HUES64 (cell line): ENCODE data around the gene SOAT2.

Experiments used
- H3K27ac ChIP-seq: 2 replicates; pipeline ENCODE4 v1.7.0; 2013; ENCODE audit warnings: low read depth, low read length, inconsistent platforms
- H3K27me3 ChIP-seq: 2 replicates; pipeline ENCODE4 v1.6.1; 2013; ENCODE audit warnings: mild to moderate bottlenecking, low read length; ENCODE audit not compliant: insufficient read depth
- H3K36me3 ChIP-seq: 2 replicates; pipeline ENCODE4 v1.6.1; 2013; ENCODE audit warnings: mild to moderate bottlenecking, low read length; ENCODE audit not compliant: insufficient read depth
- H3K4me1 ChIP-seq: 2 replicates; pipeline ENCODE4 v1.6.1; 2013; ENCODE audit warnings: mild to moderate bottlenecking, low read length, moderate library complexity; ENCODE audit not compliant: insufficient read depth
- H3K4me3 ChIP-seq: 2 replicates; pipeline ENCODE4 v1.5.1; 2013; ENCODE audit warnings: mild to moderate bottlenecking, low read length, moderate library complexity
- H3K9ac ChIP-seq: 2 replicates; pipeline ENCODE4 v1.6.1; 2013; ENCODE audit warnings: mild to moderate bottlenecking, low read depth, low read length
- H3K9me3 ChIP-seq: 2 replicates; pipeline ENCODE4 v1.6.1; 2013; ENCODE audit warnings: low read depth, low read length; ENCODE audit not compliant: insufficient read depth
- WGBS: fragments of 150-250, 120-280 bp; methylation state at CpG from one replicate; pipeline ENCODE4 v1.1.7; 2013; ENCODE audit warnings: missing lambda C conversion rate; 5-methylcytosine and 5-hydroxymethylcytosine counted together

The SOAT2 gene

DNA sequence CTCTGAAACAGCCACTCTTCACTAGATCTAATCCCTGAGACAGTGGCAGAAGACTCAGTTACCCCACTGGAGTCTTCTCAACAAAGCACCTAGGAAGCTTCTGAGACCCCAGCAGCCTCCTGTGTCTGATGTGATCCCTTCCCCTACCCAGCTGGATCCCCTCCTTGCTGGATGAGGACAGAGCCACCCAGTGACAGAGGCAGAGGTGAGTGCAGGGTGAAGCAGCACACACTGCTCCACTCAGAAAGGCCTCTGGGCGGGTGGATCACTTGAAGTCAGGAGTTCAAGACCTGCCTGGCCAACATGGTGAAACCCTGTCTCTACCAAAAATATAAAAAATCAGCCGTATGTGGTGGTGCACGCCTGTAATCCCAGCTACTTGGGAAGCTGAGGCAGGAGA, 26.8 kb upstream of the SOAT2 start:
- Histone ChIP-seq H3K36me3 (peaks cover 12% of the 10 kb centered on the region; the same call in 1 of the 2 replicates), H3K27me3 (peaks cover 10% of the 10 kb centered on the region), H3K27ac (no peak overlapping the region), H3K9me3 (no peaks in the 10 kb centered on the region), H3K4me1 (peaks cover 14% of the 10 kb centered on the region), H3K9ac (no peak overlapping the region), H3K4me3 (no peak overlapping the region)
- WGBS: 97% methylated on average over 3 of the region's 3 CpGs

DNA sequence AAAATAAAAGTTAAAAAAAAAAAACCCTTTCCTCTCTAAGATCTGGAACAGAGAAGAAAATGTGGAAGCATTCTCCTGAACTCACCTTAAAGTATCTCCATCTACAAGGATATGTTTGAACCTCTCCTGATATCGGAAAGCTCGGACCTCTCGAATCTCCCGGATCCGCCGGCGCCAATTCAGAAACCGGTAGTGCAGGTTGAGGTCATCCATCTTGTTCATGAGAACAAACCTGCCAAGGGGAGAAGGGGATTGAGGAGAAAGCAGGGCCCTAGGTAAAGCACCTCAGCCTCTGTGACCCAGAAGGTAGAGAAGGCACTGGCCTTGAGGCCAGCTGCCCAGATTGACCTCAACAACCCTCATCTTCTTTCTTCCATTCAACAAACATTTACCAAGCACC, 26.3 kb upstream of the SOAT2 start:
- 93% methylated on average over 8 of the region's 8 CpGs for WGBS
- Histone ChIP-seq H3K36me3 (peaks cover 12% of the 10 kb centered on the region; the same call in 1 of the 2 replicates), H3K27me3 (peaks cover 10% of the 10 kb centered on the region), H3K4me1 (peaks cover 11% of the 10 kb centered on the region), H3K4me3 (no peak overlapping the region), H3K27ac (no peak overlapping the region), H3K9ac (no peak overlapping the region), H3K9me3 (no peaks in the 10 kb centered on the region)

DNA sequence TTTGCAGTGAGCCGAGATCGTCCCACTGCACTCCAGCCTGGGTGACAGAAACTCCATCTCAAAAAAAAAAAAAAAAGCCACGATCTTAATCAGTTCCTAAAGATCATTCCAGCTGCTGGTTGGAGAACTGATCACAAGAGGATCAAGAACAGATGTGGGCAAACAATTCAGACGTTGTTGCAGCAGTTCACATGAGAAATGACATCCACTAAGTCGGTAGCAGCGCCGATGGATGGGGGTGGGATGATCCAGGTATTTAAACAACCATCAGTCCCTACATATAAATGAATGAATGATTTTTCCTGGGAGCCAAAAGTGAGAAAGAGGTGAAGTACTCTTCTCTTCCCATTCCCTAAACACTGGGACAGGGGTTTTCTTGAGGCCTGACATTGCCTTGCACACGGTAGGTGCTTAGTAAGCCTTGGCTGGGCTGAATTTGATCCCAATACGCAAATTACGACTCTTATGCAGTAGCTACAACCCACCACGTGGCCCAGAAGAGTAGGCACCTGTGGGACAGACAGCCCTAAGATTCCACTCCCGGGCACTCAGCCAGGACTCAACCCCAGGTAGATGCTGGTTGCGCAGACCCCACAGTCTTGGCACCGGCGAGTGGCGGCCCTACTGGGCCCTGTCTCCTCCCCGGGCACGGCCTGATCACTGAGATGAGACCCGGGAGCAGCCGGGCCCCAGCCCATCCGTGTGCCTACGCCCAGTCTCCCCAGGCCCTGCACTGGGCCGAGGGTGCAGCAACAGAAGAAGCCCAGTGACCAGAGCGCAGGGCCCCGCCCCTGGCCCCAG, 24.7 kb upstream of the SOAT2 start:
- H3K4me3 ChIP-seq: peak overlapping the region; percentile 81
- peak overlapping the region; percentile 78; the same call in 1 of the 2 replicates for H3K27ac ChIP-seq
- peaks cover 10% of the 10 kb centered on the region for H3K27me3 ChIP-seq
- H3K9ac ChIP-seq: peak overlapping the region; percentile 67
- no peaks in the 10 kb centered on the region for H3K9me3 ChIP-seq
- peaks cover 5% of the 10 kb centered on the region for H3K4me1 ChIP-seq
- H3K36me3 ChIP-seq: peaks cover 12% of the 10 kb centered on the region; the same call in 1 of the 2 replicates
- WGBS: 21% methylated on average over 22 of the region's 25 CpGs

- H3K27ac ChIP-seq: peak within 1 kb of the TSS; percentile 79
- peak within 1 kb of the TSS; percentile 87 for H3K4me3 ChIP-seq
- WGBS: 4% methylated on average over 67 of the region's 67 CpGs
Measured at GRCh38 chr12:53079226-53080117, 23.8 kb upstream of the SOAT2 start, which contains the start of gene SPRYD3. Gene SPRYD3, minus strand, starts transcription at chr12:53079390. Its CDS starts 57 bp downstream, at chr12:53079333.

GRCh38 chr12:53082637-53083175, 20.6 kb upstream of the SOAT2 start:
- no peaks in the 10 kb centered on the region for H3K36me3 ChIP-seq
- no peak overlapping the region for H3K9ac ChIP-seq
- peaks cover 5% of the 10 kb centered on the region for H3K4me1 ChIP-seq
- no peaks in the 10 kb centered on the region for H3K9me3 ChIP-seq
- no peak overlapping the region for H3K27ac ChIP-seq
- H3K4me3 ChIP-seq: no peak overlapping the region
- peaks cover 10% of the 10 kb centered on the region for H3K27me3 ChIP-seq
- WGBS: 40% methylated on average over 1 of the region's 2 CpGs

More at GRCh38 chr12:53079226-53080117, 23.8 kb upstream of the SOAT2 start, which contains the start of gene SPRYD3:
- Histone ChIP-seq H3K9ac (peak within 1 kb of the TSS; percentile 89), H3K4me1 (peaks cover 5% of the 10 kb centered on the region), H3K9me3 (no peaks in the 10 kb centered on the region), H3K27me3 (peaks cover 10% of the 10 kb centered on the region), H3K36me3 (peaks cover 6% of the 10 kb centered on the region; the same call in 1 of the 2 replicates)

DNA sequence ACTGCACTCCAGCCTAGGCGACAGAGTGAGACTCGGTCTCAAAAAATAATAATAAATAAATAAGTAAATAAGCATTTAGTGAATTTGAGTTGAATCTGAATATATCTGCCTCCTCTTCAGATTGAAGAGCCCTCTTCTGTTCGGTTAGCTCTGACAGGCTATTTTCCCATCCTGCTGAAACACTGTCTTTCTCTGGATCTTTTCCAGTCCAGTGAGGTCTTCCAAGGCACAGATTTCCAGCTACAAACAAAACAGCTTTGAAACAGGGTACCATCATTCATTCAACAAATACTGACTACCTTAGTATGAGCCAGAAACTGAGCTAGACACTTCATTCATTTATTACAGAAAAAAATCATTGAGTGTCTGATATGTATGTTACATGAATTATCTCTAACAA, 16.9 kb upstream of the SOAT2 start:
- 80% methylated on average over 1 of the region's 3 CpGs for WGBS
- Histone ChIP-seq H3K27me3 (peaks cover under 1% of the 10 kb centered on the region; the same call in 1 of the 2 replicates), H3K9me3 (no peaks in the 10 kb centered on the region), H3K27ac (no peak overlapping the region), H3K36me3 (no peaks in the 10 kb centered on the region), H3K4me3 (no peak overlapping the region), H3K9ac (no peak overlapping the region), H3K4me1 (no peaks in the 10 kb centered on the region)

DNA sequence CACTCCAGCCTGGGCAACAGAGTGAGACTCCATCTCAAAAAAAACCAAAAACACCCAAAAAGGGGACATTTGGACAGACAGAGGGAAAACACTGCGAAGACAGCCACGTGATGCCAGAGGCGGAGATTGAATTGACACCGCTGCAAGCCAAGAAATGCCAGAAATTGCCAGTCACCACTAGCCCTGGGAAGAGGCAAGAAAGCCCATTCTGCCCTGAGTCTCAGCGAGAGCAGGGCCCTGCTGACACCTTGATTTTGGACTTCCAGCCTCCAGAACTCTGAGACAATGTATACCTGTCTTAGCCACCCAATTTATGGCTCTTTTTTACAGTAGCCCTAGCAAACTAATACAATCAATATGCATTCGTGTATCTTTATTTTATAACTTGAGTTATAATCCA, 13.2 kb upstream of the SOAT2 start:
- H3K27me3 ChIP-seq: peaks cover 6% of the 10 kb centered on the region
- H3K9me3 ChIP-seq: no peaks in the 10 kb centered on the region
- H3K36me3 ChIP-seq: no peaks in the 10 kb centered on the region
- peaks cover 13% of the 10 kb centered on the region for H3K4me1 ChIP-seq
- no peak overlapping the region for H3K27ac ChIP-seq
- H3K4me3 ChIP-seq: no peak overlapping the region
- 89% methylated on average over 6 of the region's 6 CpGs for WGBS
- no peak overlapping the region for H3K9ac ChIP-seq

GRCh38 chr12:53090554-53090953, 12.7 kb upstream of the SOAT2 start:
- Histone ChIP-seq H3K36me3 (no peaks in the 10 kb centered on the region), H3K9me3 (no peaks in the 10 kb centered on the region), H3K4me3 (no peak overlapping the region), H3K9ac (no peak overlapping the region), H3K27ac (no peak overlapping the region), H3K27me3 (peaks cover 6% of the 10 kb centered on the region), H3K4me1 (peaks cover 13% of the 10 kb centered on the region)
- WGBS: 87% methylated on average over 2 of the region's 2 CpGs

GRCh38 chr12:53091756-53092155, 11.5 kb upstream of the SOAT2 start:
- Histone ChIP-seq H3K36me3 (no peaks in the 10 kb centered on the region), H3K4me1 (peaks cover 13% of the 10 kb centered on the region), H3K9me3 (no peaks in the 10 kb centered on the region), H3K9ac (no peak overlapping the region), H3K27me3 (peaks cover 17% of the 10 kb centered on the region), H3K4me3 (no peak overlapping the region), H3K27ac (no peak overlapping the region)
- WGBS: 65% methylated on average over 6 of the region's 6 CpGs

- Histone ChIP-seq H3K4me3 (no peak overlapping the region), H3K9ac (no peak overlapping the region), H3K4me1 (peaks cover 20% of the 10 kb centered on the region), H3K9me3 (no peaks in the 10 kb centered on the region), H3K27me3 (peaks cover 37% of the 10 kb centered on the region), H3K36me3 (no peaks in the 10 kb centered on the region), H3K27ac (no peak overlapping the region)
- WGBS: 68% methylated on average over 6 of the region's 6 CpGs
Measured at GRCh38 chr12:53093777-53094393, 9.4 kb upstream of the SOAT2 start.
